Suprapubic skin (tissue), 3 donors: ENCODE results near the gene YWHAB.

Source experiments
- CTCF ChIP-seq, 2 donors: fragments of 200-600 bp in 1 of 2; fragments of 450-650 bp in 1 of 2; sonication (generic) in 1 of 2; IDR thresholded peaks; one replicate each; pipeline ENCODE4 v1.5.1; 2016 to 2019; ENCODE audit warnings: antibody characterized with exemption in 2 of 2, mild to moderate bottlenecking in 1 of 2, moderate library complexity in 1 of 2
- POLR2AphosphoS5 ChIP-seq, 3 donors: sonication (generic); formaldehyde crosslinking; IDR thresholded peaks; one replicate each; pipeline ENCODE4 v1.6.1; 2017; ENCODE audit warnings: antibody characterized with exemption in 3 of 3

GRCh38 chr20:44942264-44942973, 56.9 kb downstream of the YWHAB start:
- TF ChIP-seq POLR2AphosphoS5 (IDR thresholded peaks at IDR 0.05) (no peak), CTCF (IDR thresholded peaks at IDR 0.05) (no peak)
